HFF-Myc (cell line): ENCODE results near the gene GRHL3.

Experiments used
- DNase-seq: peaks from one replicate; pipeline ENCODE4 v3.0.0-alpha.2; 2011; ENCODE audit warnings: low read depth; ENCODE audit errors: extremely low read depth
- H3K4me3 ChIP-seq: replicated peaks from 2 replicates; pipeline ENCODE4 v1.5.1; 2011; ENCODE audit warnings: low read depth, mild to moderate bottlenecking, control low read depth, low read length
- CTCF ChIP-seq: IDR thresholded peaks from 2 replicates; pipeline ENCODE4 v1.5.1; 2012; ENCODE audit warnings: mild to moderate bottlenecking, low read depth, low read length, control low read depth; ENCODE audit errors: missing control alignments

Gene GRHL3

GRCh38 chr1:24348196-24348595 lies 29.0 kb downstream of the GRHL3 start:
- H3K4me3 ChIP-seq, result no peak overlapping the region
- TF ChIP-seq CTCF, result no peak
- no peak for DNase-seq

- DNase-seq, result no peak
- TF ChIP-seq CTCF, result no peak
- no peak overlapping the region for H3K4me3 ChIP-seq
These were observed 30.7 kb downstream of the GRHL3 start for GRCh38 chr1:24349891-24350290.

GRCh38 chr1:24351247-24351646 lies 32.1 kb downstream of the GRHL3 start:
- no peak for TF ChIP-seq CTCF
- no peak overlapping the region for H3K4me3 ChIP-seq
- no peak for DNase-seq

DNA sequence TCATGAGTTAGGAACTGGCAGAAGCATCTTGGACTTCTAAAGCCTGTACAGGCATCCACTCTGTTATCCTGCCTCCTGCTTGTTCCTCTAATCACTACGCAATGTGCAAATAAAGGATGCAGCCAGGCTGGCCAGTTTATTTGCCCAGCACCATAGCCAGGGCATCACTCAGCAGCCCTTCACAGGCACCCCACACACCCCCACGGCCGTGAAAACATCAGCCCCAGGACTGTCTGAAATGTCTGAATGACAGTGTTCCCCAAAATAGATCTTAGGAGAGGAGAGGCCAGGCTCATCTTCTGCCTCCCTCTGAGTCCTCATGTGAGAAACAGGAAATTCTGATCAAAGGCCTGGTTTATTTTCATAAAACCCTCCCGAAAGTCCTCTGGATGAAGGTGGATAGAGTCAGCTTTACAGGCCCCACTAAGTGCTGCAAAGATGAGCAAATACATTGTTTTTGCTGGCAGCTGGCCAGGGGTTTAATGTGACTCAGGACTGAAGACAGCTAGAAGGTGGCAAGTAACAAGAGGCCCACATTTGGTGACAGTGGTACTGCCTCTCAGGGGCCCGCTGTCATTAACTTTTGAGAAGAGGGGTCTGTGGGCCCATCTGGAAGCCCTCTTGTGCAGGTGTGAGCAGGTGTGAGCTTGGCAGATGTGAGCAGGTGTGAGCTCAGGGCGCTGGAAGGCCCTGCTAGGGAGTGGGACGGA lies 32.9 kb downstream of the GRHL3 start:
- no peak for TF ChIP-seq CTCF
- peak; percentile 26 for DNase-seq
- H3K4me3 ChIP-seq, result no peak overlapping the region

- DNase-seq, result no peak
- TF ChIP-seq CTCF, result no peak
- no peak overlapping the region for H3K4me3 ChIP-seq
These were observed 34.2 kb downstream of the GRHL3 start for GRCh38 chr1:24353292-24353891.

DNA sequence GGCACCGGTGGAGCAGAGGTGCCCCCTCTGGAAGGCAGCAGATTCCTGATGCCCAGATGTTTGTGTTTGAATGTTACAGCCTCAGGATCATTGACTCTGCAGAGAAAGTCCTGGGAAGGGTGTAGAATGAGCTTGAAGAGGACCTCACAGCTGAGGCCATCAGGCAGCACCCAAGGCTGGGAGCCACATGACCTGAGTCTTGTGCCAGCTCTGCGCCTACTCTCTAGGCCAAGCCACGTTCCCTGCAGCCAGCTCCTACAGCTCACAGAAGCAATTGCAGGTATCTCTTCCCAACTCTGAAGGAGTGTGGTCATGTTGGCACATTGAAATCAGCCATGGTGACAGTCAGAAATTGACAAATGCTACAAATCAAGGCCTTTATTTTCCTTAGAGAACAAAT lies 36.3 kb downstream of the GRHL3 start:
- no peak overlapping the region for H3K4me3 ChIP-seq
- no peak for TF ChIP-seq CTCF
- DNase-seq, result no peak

DNA sequence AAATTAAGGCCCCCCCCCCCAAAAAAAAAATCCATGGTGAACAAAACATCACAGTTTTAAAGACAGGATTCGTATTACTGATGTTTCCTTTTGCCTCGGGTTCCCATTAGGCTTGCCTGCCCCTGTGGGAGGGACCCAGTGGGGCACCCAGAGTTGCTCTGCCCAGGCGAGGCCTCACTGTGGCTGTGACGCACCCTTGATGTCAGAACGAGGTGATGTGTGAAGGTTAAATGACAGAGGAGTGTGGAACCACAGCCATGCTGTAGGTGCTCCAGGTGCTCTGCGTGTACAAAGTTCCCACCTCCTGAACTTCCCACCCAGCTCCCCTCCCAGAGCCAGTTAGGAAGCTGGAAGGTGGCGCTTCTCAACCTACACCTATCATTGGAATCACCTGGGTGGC lies 37.9 kb downstream of the GRHL3 start:
- no peak for TF ChIP-seq CTCF
- no peak for DNase-seq
- H3K4me3 ChIP-seq, result no peak overlapping the region
